HepG2 (cell line): ENCODE data around the gene ARHGAP19. TPM values are rescaled to one million over a fixed set of nuclear protein-coding genes. Genes with fewer than 3 reads are reported as not detected.

Experiments
- ATAC-seq: fragments of 200-7000 bp; cut with Tn5 transposase; 3 replicates; pipeline ENCODE4 v1.9.1; 2020; ENCODE audit warnings: mild to moderate bottlenecking, moderate library complexity
- BruUV-seq: library from RNA; stranded (reverse); fragments of 400-500 nt; replicated peaks from 2 replicates; lab custom pipeline; 2021; lab: Mats Ljungman, UMichigan
- CTCF ChIA-PET: fragments of 300-600 bp; formaldehyde crosslinking; extraction: SDS; loops from one replicate; lab custom pipeline; 2021; ENCODE audit warnings: low total read pairs, inconsistent platforms, low intra/inter-chr PET ratio; lab: Yijun Ruan, JAX
- POLR2A ChIA-PET: fragments of 350-600 bp; sonication (Branson Sonifier 250); formaldehyde crosslinking; loops from one replicate; lab custom pipeline; 2020; ENCODE audit warnings: antibody characterized with exemption, inconsistent platforms; lab: Yijun Ruan, JAX
- DNase-seq: peaks from one replicate; pipeline ENCODE4 v3.0.0-alpha.2; 2015; ENCODE audit warnings: low spot score
- FAIRE-seq: peaks from 3 replicates; lab custom pipeline; 2011; peaks lifted over from hg19 to GRCh38; lab: Jason Lieb, UNC
- H2AFZ ChIP-seq: one replicate; pipeline ENCODE4 v1.6.1; 2011; ENCODE audit warnings: low read length, inconsistent platforms
- H3K27ac ChIP-seq: fragments of 300-600 bp; 3 replicates; pipeline ENCODE4 v1.8.0; 2011; ENCODE audit warnings: mixed run types, mild to moderate bottlenecking, mixed read lengths, low read length, inconsistent platforms; ENCODE audit not compliant: insufficient read depth; ENCODE audit errors: extremely low read length
- H3K27me3 ChIP-seq, 2 experiments: fragments of 200-600 bp in 1 of 2; 2 replicates in 1 of 2; 3 replicates in 1 of 2; pipeline versions ENCODE4 v1.6.0 to v1.8.0; 2011; ENCODE audit warnings: low read length in 2 of 2, mild to moderate bottlenecking in 2 of 2, moderate library complexity in 2 of 2, inconsistent platforms in 1 of 2; ENCODE audit not compliant: insufficient read depth in 2 of 2, control insufficient read depth in 1 of 2
- H3K36me3 ChIP-seq, 2 experiments: fragments of 200-600 bp in 1 of 2; replicated peaks in 1 of 2; 2 replicates in 1 of 2; 3 replicates in 1 of 2; pipeline versions ENCODE4 v1.5.1 to v1.8.0; 2011; ENCODE audit warnings: low read length in 2 of 2, inconsistent platforms in 1 of 2; ENCODE audit not compliant: insufficient read depth in 2 of 2, control insufficient read depth in 1 of 2
- H3K4me1 ChIP-seq: 2 replicates; pipeline ENCODE4 v1.5.1; 2012; ENCODE audit warnings: low read length, inconsistent platforms; ENCODE audit not compliant: insufficient read depth
- H3K4me2 ChIP-seq: 2 replicates; pipeline ENCODE4 v1.6.0; 2011; ENCODE audit warnings: low read depth, low read length, inconsistent platforms
- H3K4me3 ChIP-seq, 3 experiments: fragments of 200-600 bp in 1 of 3; sonication (generic), shearing (Covaris generic) in 1 of 3; replicated peaks in 1 of 3; 2 replicates each; pipeline ENCODE4 v1.5.1; 2011 to 2016; ENCODE audit warnings: low read length in 3 of 3, inconsistent platforms in 2 of 3, low read depth in 2 of 3, mild to moderate bottlenecking in 2 of 3, control low read depth in 1 of 3, mixed read lengths in 1 of 3; ENCODE audit not compliant: insufficient read depth in 1 of 3
- H3K79me2 ChIP-seq: one replicate; pipeline ENCODE4 v1.6.1; 2011; ENCODE audit warnings: low read length, inconsistent platforms; ENCODE audit not compliant: insufficient read depth
- H3K9ac ChIP-seq: 2 replicates; pipeline ENCODE4 v1.6.0; 2011; ENCODE audit warnings: mild to moderate bottlenecking, low read depth, low read length, inconsistent platforms; ENCODE audit not compliant: insufficient read depth
- H3K9me3 ChIP-seq: 2 replicates; pipeline ENCODE4 v1.5.1; 2012; ENCODE audit warnings: mild to moderate bottlenecking, low read length
- H4K20me1 ChIP-seq: 2 replicates; pipeline ENCODE4 v1.6.0; 2011; ENCODE audit warnings: inconsistent platforms, mild to moderate bottlenecking, low read length, moderate library complexity; ENCODE audit not compliant: insufficient read depth
- FOXJ3 ChIP-seq: sonication (generic); formaldehyde crosslinking; IDR thresholded peaks from 2 replicates; pipeline ENCODE4 v1.4.0; 2020; ENCODE audit warnings: missing genetic modification reagents, mild to moderate bottlenecking, borderline replicate concordance
- GZF1 ChIP-seq: sonication (generic); formaldehyde crosslinking; IDR thresholded peaks from 2 replicates; pipeline ENCODE4 v1.5.1; 2020; ENCODE audit warnings: mild to moderate bottlenecking, missing genetic modification reagents
- TGIF2 ChIP-seq: IDR thresholded peaks from 2 replicates; pipeline ENCODE4 v1.6.1; 2016; ENCODE audit warnings: control low read depth, missing compliant biosample characterization
- WGBS: methylation state at CpG from one replicate; pipeline ENCODE4 v1.1.6; 2017; ENCODE audit warnings: low lambda C conversion rate; 5-methylcytosine and 5-hydroxymethylcytosine counted together
- in situ Hi-C: cut with HindIII; loops from 2 replicates; pipeline ENCODE4 v1.10.0; 2017; ENCODE audit warnings: low pct_unique_long_range_greater_than_20kb; ENCODE audit not compliant: extremely low pct_ligation_motif_present
- intact Hi-C: fragments of 100-400 bp; cut with micrococcal nuclease; formaldehyde crosslinking; loops from one replicate; pipeline ENCODE4 v1.10.0; 2022; ENCODE audit not compliant: unreplicated experiment
- polyA plus RNA-seq, 8 experiments: library from polyadenylated mRNA; depleted of rRNA in 3 of 8; stranded (reverse) in 7 of 8; unstranded in 1 of 8; fragments of >200 nt; fragmentation: Illumina TruSeq in 4 of 8; extraction: Trizol in 4 of 8; gene quantifications; 2 replicates each; pipeline versions ENCODE4 v1.2.1 to v1.2.3, GENCODE V29; 2011 to 2016; ENCODE audit warnings: low read depth in 4 of 8, missing spikeins in 1 of 8, mixed read lengths in 1 of 8; ENCODE audit not compliant: insufficient read depth in 1 of 8
- total RNA-seq, 5 experiments: library from RNA; depleted of rRNA; stranded (reverse); fragments of >200 nt; fragmentation: Illumina TruSeq; extraction: Trizol; gene quantifications; 2 replicates each; pipeline ENCODE4 v1.2.3, GENCODE V29; 2016; ENCODE audit warnings: low read depth in 1 of 5

Gene ARHGAP19
- total and polyA plus RNA-seq, 2 of the 13 experiments (the other 11 are each of a cell fraction or from before 2014, with no cell fraction given) = 7.6 to 10.0 TPM

DNA sequence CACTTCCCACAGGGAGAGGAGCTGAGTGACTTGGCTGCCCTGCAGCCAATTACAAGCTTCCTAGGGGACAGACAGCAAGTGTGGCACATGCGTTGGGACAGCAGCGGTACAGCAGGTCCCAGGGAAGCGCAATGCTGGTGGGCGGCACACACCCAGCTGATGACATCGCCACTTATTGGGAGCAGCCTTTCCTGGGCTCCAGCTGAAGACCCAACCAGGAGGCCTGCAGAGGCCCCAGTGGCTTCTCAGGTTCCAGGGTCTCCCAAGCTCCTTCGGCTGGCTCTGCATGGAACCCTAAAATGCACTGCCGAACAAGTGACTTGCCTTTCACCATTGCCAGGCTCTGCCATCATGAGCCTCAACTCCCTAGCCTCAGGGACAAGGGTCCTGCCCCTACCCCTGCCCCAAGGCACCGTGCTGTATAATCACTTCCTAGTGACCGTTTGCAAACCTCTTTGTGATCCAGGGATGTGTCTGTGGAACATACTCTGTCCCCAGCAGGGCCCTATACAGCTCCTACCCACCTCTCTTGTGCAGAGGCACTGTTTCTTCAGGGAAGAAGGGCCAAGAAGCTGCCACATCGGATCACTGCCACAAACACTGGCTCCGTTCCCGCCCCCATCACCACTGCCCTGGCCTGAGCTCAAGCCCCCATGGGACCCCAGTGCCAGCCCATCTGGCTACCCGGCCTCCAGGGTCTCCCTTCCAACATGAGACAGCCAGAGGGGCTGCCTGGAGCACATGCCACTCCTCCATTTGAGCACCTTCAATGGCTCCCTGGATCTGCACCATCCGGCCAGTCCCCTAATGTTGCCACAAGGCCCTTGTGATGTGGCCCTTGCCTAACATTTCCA lies 87.4 kb downstream of the ARHGAP19 start:
- WGBS = 37% methylated on average over 9 of the region's 14 CpGs
- no peak for TF ChIP-seq FOXJ3 (CRISPR knock-in tag)
- H3K4me1 ChIP-seq = no peaks in the 10 kb centered on the region
- no TSS peak for BruUV-seq
- ATAC-seq (no peak), DNase-seq (no peak), FAIRE-seq (no peak)
- no peak overlapping the region for H2AFZ ChIP-seq
- no peaks in the 10 kb centered on the region for H4K20me1 ChIP-seq
- H3K36me3 ChIP-seq = no peaks in the 10 kb centered on the region
- H3K4me3 ChIP-seq = no peak overlapping the region
- in situ Hi-C loops (loop anchor here (5.0 kb wide), 1 partner anchor 133 kb away; no protein-coding TSS in a partner anchor), intact Hi-C loops (no loop called here)
- POLR2A ChIA-PET = no interaction called here
- H3K27me3 ChIP-seq = peaks cover 1 to 30% of the 10 kb centered on the region in 2 experiments; a peak in 4 of 5 replicates
- no peaks in the 10 kb centered on the region for H3K79me2 ChIP-seq
- H3K9me3 ChIP-seq = no peaks in the 10 kb centered on the region
- H3K9ac ChIP-seq = no peak overlapping the region
- H3K27ac ChIP-seq = no peak overlapping the region
- H3K4me2 ChIP-seq = no peak overlapping the region
- CTCF ChIA-PET = no interaction called here

DNA sequence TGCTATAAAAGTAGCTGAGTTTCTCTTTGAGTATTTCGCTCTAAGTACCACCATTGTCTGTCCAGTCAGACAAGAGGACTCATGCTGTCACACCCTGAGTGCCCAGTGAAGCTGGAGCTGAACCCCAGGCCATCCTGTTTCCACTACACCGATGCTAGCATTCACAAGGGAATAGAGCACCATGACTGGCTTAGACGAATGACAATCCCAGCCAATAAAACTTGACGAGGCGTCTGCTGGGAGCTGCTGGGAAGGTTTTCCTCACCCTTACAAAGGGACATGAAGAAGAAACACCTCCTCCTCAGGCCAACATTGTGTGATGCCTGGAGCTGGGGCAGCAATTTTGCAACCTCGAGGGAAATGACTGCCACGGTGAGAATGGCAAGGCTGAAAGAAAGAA lies 89.2 kb downstream of the ARHGAP19 start:
- Histone ChIP-seq H4K20me1 (no peaks in the 10 kb centered on the region), H3K27me3 (peaks cover 1 to 33% of the 10 kb centered on the region in 2 experiments; a peak in 4 of 5 replicates), H3K4me2 (no peak overlapping the region), H3K4me1 (no peaks in the 10 kb centered on the region), H3K9me3 (no peaks in the 10 kb centered on the region), H3K36me3 (no peaks in the 10 kb centered on the region), H3K27ac (no peak overlapping the region), H3K79me2 (no peaks in the 10 kb centered on the region), H3K4me3 (no peak overlapping the region), H3K9ac (no peak overlapping the region), H2AFZ (no peak overlapping the region)
- CTCF ChIA-PET = no interaction called here
- DNase-seq = no peak
- intact Hi-C loops = no loop called here
- FAIRE-seq = no peak
- 30% methylated on average over 7 of the region's 7 CpGs for WGBS
- BruUV-seq = no TSS peak
- ATAC-seq = no peak
- no peak for TF ChIP-seq GZF1
- TF ChIP-seq TGIF2 (CRISPR knock-in tag) = no peak
- in situ Hi-C loops = no loop called here
- POLR2A ChIA-PET = no interaction called here
